Measurements from ENCODE around the gene SIM1.
"Not testable (repeated sequence)": the region's sequence is repeated elsewhere in the genome, so short reads cannot be mapped to it uniquely, and the experiment has no call there.

Gene SIM1

DNA sequence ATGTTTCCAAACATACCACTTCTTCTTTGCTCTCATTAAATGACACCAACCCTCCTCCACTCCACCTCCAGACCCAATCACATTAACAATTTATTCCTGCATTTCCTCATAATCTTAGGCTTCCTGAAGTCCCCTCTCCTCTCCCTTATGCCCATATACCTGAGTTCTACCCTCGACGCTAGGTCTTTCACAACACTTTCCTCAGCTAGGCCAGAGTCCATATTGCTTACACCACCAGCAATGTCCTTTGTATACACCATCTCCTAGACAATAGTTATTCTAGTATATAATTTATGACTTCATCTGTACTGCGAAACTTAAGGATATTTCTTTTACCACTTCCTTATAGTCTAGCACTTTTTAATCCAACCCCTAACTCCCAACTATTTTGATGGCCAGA lies 47.7 kb downstream of the SIM1 start:
- FAIRE-seq: no peak

DNA sequence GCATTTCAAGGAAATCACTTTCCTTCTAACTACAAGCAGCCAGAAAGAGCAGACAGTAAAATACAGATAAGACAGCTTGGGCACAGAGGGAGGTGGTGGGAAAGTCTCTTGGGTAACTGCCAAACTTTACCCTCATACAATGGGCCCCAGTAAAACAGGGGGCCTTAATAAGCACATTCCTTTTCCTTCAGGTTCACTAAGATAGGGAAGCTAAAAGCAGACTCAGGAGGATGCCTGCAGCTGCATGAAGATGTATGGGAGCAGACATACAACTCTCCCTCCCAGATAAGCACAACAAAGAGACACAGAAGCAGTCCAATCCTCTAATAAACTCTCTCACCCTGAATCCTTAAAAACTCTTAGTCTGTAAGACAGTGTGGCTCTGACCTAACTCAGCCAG lies 49.0 kb downstream of the SIM1 start:
- no peak for FAIRE-seq

DNA sequence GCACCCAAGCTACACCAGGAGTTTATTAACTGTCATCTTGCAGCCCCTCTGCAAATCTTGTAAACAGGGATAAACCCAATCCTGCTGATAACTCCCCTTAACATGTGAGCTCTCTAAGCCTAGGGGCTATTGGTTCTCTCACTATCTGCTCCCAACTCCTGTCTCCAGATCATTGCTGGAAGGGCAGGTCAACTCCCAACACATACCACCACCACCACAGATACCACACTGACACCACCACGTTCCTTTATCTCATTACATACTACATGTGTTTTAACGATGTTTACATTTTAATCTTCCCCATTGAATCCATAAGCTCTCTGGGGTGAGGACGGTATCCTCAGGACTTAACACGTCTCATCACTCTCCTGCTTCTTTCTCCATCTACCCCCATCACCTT lies 51.8 kb downstream of the SIM1 start:
- no peak for FAIRE-seq

DNA sequence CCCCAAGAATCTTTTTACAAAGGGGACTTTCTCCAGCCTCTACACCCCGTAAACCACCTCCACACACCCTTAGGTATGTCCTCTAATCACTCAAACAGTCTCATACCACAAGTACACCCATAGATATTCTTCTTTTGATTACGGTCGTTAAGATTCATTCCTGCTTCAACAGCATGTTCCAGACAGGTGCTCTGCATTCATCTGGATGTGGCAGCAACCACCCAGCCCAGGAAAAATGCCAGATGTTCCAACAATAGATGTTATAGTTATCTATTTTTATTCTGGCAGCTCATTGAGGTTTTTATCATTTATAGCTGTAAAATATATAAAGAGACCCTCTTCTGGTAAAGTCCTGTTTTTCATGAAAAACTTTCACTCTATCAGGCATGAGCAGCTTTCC lies 60.7 kb downstream of the SIM1 start:
- FAIRE-seq: no peak

DNA sequence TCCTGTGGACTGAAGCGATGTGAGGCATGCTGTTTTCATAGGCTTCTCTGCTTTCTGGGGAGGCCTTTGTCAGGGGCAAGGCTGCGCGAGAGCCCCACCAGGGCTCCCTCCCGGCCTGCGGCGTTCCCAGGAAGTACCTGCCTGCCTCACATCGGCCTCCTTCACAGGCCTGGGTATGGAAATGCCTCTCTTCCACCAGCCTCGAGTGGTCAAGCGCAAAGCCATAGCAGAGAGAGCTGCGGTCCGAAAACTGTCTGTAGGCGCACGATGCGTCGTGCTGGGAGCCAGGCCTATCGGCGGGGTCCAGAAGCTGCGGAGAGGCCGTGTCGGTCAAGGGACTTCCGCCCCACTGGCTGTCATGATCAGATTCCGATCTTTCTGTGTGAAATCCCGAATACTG lies 71.2 kb downstream of the SIM1 start:
- no peak for FAIRE-seq

DNA sequence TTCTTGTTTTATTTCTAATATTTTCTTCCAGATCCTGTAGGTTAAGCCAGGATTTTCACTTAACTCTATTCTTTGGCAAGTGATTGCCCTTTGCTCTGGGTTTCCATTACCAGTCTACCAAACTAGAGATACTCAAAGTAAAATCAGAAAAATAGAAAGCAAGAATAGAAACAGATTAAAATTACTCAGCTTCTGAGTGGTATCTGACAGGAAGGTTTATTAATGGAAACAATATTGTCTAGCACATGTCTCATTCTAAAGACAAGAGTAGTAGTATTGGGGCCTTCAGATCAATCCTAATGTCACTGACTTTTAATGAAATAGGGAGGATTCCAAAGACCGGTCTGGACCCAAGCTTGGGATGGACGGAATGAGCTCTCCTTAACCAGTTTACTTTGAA lies 72.3 kb downstream of the SIM1 start:
- no peak for FAIRE-seq

DNA sequence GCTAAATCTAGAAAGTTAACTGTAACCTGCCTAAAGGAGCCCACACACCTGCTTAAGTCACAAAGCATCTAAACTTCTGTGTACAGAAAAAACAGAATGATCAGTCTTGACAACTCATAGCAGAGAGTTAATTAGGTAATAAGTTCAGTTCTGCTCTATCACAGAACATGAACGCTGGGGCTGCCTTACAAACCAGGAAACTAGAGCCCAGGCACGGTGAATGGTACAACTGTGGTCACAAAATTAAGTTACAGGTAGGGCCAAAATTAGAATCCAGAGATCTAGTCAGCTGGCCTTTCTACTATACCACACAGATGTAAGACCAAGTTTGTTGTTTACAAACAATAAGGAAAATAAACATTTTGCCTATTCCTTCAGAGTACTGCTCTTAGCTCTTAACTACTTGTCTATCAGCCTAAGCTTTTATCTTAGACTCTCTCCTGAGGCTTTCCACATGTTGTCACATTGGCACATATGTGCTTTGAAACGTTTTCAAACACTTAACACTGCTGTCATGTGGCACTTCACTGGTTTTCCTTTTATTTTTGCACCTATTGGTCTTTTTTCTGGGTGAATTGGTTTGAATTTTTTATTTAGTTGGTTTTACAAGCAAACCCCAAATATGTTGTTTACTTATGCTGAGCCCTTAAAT lies 75.7 kb downstream of the SIM1 start:
- FAIRE-seq: no peak

DNA sequence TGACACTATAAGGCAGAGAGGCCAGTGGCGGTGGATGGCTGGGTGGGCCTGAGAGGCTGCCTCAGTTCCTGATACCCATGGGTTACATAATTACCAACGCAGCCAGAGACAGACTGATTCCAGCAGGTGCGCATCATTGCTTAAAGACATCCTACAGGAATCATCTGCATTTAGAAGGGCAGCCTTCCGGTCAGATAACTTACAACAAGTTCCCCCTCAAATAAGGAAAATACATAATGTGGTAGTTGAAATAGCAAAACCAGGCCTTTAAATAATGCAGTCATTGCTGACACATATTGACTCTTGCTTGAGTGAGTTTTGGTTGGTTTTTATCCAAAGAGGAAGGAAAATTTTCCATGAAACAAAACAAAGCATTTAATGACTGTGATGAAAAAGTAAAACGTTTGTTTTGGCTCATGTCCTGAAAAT lies 81.9 kb downstream of the SIM1 start:
- peak; percentile 69 for FAIRE-seq

DNA sequence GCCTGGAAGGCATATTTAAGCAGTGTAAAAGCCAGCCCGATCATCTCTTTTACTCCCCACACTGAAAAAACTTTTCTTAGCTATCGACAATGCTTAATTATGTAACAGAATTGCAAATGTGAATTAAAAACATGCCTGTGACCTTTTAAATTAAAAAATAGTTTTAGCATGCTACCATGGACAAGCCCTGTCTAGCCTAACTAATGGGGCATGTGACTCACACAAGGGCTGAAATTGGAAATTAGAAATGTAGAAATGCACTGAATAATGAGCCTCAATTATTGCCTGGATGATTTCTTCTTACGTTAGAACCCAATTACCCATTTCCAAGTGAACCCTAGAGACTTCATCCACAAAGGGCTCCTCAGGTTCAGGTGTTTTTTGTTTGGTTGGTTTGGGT lies 82.7 kb downstream of the SIM1 start:
- peak; percentile 43 for FAIRE-seq

DNA sequence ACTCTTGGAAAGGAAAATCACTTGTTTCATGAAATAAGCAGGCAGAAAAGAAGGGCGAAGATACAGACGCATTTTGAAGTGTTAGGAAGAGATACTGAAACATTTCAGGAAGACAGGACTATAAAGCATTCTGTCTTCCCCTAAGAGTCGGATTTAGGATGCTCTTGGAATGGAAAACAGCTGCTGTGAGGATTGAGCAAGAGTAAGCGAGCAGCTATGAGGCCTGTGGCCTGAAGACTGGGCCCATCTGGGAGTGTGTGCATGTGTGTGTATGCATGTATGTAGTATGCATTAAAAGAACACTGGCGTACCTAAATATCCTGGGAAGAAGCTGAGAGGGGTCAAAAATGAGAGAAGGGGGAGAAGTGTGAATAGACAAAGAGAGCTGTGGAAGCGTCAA lies 83.6 kb downstream of the SIM1 start:
- FAIRE-seq: no peak

DNA sequence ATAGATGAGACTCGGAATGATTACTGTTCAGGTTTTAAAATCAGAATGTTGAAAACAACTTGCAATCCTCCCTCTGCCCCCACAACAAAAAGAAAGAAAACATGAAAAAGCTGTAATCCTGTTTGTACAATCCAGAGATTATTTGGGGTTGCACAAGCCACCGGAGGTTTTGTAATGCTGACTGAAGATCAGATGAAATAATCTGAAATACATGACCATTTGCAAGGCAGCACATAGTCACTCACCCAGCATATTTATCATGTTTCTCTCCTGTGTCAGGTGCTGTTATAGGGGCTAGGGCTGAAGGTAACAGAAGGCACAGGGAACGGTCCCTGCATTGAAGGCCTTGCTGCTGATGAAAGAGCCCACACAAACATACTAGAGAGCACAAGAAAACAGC lies 85.3 kb downstream of the SIM1 start:
- no peak for FAIRE-seq

DNA sequence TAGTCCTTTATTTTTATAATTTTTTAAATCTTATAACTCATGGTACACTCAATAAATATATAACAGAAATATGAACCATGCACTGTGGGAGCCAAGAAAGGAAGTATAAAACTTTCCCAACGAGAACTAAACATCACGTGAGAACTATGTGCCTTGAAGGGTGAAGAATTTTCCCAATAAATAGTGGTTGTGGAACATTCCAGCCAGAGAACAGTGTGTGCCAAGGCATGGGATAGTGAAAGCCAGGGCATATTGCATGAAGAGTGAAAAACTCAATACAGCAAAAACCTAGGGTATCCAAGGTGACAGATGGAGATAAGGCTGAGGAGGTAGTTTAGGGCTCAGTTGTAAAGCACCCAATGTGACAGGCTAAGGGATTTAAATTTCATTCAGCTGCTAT lies 86.1 kb downstream of the SIM1 start:
- no peak for FAIRE-seq

DNA sequence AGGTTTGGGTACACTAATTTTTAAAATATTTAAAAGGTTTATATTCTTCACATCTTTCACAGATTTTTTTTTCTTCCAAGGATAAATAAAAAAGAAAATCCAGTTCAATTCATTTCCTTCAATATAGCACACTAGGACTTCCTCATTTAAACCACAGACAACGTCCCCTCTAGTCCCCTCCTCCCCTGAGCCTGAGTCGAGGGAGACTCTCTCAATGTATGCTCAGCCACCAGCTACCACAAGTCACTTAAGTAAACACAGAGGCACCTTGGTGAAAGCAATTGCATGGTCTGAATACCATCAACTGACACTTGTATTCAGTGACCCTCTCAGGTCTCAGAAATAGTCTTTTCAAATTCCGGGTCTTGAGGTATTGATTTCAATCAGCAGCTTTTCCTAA lies 88.6 kb downstream of the SIM1 start:
- FAIRE-seq: no peak

DNA sequence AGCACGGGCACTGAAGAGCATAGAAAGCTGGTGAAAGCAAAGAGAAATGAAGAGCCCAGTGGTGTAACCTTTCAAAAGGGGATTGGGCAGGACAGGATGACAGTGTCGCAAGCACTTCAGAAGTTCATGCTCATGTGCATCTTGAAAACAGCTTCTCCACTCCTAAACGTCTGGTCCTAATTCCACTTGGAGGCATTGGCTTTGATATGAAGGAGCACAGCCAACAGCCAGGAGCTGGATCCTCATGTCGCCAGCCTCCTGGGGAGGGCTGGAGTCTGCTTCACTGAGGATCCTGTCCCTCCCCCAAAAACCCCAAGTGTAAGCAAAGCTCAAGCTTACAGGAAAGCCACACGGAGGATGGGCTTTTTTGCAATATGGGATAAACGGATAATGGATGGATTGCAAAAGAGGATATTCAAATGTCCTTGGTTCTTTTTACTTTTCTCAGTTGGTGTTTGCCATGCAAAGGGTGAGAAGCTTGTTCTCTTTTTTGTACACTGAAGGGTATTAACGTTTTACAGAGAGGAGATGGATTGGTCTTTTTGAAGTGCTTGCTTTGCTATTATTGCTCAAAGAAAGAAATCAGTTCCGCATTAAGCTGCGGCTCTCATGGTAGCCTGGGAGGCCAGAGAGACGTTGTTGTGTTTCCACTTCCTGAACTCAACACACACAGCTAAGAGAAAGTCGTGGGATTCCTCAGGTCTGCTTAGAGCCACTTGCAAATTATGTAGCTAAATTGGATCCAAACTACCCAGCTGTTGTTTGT lies 92.2 kb downstream of the SIM1 start:
- no peak for FAIRE-seq

DNA sequence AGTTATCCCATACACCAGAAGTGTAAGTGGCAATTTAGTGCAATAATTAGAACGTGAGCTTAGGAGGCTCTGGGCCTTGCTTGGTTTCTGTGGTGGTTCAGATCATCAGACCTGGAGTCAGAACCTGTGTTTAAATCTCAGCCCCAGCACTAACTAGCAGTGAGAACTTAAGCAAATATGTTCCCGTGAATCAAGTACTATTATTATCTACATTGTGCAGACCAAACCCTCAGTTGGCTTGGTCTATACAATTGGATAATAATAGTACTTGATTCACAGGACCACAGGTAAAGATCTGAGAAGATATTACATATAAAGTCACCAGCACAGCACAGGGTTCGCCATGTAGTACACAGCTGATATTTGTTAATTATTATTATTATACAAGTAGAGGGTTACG lies 93.1 kb downstream of the SIM1 start:
- FAIRE-seq: no peak

DNA sequence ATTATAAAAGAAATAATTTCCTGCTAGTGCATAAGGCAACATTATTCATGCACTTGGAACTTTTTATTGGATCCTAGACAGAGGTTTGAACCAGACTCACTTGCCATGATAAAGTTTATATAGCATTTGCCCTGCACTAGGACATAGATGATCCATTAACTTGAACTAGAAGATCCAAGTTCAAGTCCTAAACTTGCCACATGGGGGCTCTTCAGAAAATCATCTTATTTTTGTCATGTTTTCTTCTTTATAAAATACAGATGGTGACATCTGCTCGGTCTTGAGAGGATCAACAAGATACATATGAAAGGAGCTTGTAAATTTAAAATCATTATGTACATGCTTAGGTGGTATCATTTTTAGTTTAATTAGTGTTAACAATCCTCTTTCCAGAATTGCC lies 94.5 kb downstream of the SIM1 start:
- FAIRE-seq: no peak

DNA sequence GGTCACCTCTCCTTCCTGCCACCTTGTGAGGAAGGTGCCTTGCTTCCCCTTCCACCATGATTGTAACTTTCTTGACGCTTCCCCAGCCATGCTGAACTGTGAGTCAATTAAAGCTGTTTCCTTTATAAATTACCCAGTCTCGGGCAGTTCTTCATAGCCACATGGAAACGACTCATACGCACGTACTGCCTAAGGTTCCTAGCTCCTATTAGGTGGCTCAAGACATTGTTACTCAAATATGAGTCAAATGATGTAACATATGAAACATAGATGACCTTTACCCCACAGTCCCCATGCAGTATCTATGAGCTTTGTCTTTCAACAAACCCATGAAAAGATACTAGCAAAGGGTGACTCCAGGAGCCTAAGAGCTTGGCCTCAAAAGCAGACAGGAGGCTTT lies 98.3 kb downstream of the SIM1 start:
- no peak for FAIRE-seq

DNA sequence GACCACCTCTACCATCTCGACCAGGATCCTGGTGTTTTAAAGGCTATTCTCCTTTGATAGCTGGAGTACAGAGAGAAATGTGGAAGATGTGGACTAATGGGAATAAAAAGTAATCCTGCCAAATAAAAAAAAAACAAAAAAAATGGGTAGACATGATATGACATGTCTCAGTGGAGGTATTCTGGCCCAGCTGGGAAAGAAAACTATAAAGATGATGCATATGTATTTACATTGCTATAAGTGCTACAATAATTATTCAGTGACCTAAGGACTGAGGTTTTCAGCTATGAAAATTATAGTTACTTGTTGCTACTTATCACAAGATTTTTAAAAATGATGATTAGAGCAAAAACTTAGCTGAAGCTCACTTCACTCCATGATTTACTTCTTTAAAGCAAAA lies 101.1 kb downstream of the SIM1 start:
- FAIRE-seq: no peak

DNA sequence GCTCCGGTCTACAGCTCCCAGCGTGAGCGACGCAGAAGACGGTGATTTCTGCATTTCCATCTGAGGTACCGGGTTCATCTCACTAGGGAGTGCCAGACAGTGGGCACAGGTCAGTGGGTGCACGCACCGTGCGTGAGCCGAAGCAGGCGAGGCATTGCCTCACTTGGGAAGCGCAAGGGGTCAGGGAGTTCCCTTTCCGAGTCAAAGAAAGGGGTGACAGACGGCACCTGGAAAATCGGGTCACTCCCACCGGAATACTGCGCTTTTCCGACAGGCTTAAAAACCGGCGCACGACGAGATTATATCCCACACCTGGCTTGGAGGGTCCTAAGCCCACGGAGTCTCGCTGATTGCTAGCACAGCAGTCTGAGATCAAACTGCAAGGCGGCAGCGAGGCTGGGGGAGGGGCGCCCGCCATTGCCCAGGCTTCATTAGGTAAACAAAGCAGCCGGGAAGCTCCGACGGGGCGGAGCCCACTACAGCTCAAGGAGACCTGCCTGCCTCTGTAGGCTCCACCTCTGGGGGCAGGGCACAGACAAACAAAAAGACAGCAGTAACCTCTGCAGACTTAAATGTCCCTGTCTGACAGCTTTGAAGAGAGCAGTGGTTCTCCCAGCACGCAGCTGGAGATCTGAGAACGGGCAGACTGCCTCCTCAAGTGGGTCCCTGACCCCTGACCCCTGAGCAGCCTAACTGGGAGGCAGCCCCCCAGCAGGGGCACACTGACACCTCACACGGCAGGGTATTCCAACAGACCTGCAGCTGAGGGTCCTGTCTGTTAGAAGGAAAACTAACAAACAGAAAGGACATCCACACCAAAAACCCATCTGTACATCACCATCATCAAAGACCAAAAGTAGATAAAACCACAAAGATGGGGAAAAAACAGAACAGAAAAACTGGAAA lies 109.7 kb downstream of the SIM1 start:
- FAIRE-seq: not testable (repeated sequence)

DNA sequence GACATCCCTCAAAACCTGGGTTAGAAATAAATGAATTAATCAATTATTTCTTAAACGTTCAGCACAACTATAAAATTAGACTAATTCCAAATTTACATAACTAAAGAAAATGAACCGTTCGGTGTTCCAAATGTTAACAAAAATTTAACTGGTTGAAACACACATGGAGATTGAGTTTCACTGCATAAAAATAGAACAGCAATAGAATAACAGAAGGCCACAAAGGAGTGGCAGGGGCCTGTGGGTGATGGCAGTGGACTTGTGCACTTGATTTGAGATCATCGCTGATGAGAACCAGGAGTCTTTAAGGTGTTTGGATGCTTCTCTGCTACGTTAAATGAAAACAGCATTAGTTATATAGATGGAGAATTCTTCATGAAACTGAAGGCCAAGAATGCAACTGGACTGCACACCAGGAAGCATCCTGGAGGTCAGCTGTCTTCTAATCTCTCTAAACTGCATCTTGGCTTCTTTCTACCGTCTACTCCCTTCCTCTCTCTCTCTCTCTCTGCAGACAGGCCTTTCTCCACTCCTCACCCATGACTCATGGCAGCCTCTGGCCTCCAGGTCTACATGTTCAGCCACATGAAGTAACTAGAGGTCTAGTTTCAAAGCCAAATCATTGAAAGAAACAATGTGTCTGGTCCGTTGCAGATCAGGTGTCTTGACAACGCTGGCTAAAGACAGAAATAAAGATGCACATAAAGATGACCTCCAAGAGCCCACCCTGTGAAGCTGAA lies 111.3 kb downstream of the SIM1 start:
- FAIRE-seq: no peak

DNA sequence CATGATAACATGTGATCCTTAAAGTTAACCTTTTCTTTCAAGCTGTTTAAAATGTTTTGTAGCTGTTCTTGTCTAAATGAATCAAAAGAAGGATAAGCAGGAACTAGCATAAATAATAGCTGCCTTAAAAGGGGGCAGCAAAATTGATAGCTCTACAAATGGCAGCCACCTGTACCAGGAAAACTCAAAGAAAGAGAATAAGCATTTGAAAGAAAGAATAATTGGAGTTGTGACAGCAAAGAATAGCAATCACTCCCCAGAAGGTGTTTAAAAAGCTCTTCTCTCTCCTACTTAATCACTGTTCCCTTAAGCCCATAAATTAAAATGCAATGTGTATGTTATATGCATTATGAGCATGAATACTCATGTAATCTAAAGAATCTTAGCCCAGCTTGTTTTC lies 114.6 kb downstream of the SIM1 start:
- FAIRE-seq: no peak

DNA sequence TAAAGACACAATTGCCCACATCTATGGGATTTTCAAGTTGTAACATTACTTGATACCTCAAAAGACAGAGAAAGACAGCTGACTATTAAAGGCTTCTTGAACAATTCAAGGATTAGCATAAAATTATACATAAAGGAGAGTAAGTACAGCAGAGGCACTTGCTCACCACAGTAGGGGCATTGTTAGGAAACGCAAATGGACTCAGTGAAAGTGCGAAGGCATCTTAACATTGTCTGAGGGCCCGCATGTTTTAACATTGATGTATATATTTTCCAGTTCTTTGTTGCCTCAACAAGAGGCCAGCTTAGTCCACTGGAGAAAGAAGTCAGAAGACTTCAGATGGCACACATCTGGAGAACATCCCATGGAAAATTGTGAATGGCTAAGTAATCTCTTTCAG lies 115.4 kb downstream of the SIM1 start:
- FAIRE-seq: no peak

DNA sequence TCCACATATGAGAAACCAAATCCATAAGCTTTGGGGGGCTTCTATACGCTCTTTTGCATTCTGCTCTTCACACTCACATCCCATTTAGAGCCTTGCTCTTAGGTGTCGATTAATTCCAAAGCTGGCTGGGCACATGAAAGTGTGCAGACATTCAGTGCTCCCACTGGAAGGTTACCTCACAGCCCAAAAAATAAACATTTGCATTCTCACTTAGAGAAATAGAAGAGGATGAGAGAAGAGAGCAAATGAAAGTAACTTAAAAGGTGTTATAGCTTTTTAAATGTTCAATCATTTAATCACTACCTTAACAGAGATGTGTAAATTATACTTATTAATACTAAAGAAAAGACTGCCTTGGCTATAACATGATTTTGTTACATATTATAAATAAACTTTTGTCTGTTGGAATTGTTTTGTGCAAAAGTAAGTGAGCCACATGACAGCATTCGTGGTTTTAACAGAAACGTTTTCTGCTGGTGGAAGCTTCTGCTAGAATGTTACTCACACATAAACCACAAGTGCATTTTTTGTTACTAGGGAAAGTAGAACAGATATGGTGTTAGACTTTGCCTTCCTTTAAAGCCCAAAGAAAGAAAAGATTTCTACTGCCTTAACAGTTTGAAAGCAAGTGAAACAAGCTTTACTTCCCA lies 116.7 kb downstream of the SIM1 start:
- no peak for FAIRE-seq

Data from islet of Langerhans (tissue), 1 donor.